ENCODE data around the gene GTPBP2.

GRCh38 chr6:43668151-43669028, 39.3 kb upstream of the GTPBP2 start:
- TF ChIP-seq TAF1 (IDR thresholded peaks at IDR 0.05; ENCODE audit: borderline replicate concordance, low read depth, low read length) (no peak), POLR2A (IDR thresholded peaks at IDR 0.05; ENCODE audit: low read depth, low read length) (peak; percentile 38; the same call in 1 of the 2 replicates)
